Stimulated activated CD8-positive, alpha-beta memory T cell treated with anti-CD3 and anti-CD28 coated beads, Interleukin-2, amount 100 ng/mL, for 1 hour (primary cell): ENCODE data around the gene ANKRD52.
"Not testable (repeated sequence)": the region's sequence is repeated elsewhere in the genome, so short reads cannot be mapped to it uniquely, and the experiment has no call there.

Source experiments
- DNase-seq, 2 donors: peaks; one replicate each; pipeline ENCODE4 v3.0.0-alpha.2; 2020; ENCODE audit warnings: low read depth in 2 of 2

ANKRD52 gene

DNA sequence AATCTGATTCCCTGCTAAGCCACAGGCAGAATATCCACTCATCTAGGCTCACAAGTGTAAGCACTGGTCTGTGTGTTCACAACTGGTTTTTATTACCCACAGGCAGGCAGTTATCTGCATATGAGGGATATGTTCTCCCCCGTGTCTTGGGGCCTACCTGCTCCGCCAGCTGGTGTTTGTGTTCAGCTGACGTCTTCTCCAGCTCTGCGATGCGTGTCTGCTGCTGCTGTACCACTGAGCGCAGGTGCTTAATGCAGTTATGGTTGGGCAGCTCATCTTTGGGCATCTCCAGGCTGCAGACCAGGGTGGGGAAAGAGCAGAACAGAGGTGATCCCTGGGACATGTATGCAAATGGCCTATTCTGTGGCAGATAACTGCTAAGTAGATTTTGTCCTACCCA lies 50.2 kb downstream of the ANKRD52 start:
- DNase-seq = no peak

DNA sequence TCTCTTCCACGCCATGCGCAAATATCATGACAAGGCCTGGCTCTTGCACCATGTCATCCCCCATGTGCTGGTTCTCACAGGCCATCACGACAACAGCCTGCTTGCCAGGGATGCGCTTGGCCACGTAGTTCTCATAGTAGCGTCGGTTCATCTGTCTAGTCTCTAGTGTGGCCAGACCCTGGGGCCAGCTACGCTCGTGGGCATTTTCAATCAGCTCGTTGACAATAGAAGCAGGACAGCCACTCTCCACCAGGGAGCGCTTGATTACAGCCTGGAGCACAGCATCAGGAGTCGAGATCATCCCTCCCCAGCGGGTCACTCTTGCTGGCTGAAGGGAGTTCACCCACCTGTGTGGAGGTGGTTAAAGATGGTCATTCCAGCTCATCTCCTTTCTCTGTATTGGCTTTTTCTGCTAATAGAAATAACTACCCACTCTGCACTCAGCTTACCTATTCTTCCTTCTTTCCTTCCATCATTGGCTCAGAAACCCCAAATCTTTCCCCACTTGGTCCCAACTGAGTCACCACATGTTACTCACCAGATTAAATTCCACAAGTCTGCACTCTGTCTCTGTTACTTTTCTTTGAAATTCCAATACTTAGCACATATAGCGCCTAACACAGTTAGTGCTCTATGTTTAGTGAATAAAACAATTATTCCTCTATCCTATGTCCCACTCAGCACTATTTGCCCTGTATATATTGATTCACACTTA lies 51.6 kb downstream of the ANKRD52 start:
- no peak for DNase-seq

DNA sequence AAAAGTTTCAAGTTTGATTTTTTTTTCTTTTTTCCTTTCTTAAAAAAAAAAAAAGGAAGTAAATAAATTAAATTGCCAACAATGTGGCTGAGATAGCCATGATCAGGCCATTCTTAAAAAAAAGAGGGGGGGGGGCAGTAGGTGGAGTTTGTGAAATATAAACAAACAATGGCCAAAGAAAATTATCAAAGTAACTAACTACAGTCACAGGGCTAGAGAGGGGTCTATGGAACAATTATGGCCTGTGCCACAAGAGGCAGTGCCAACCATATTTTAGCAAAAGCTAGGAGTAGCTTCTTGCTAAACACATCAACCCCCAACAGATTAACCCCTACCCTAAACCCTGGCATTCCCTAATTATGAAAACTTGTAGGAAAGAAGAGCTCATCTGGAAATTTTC lies 52.7 kb downstream of the ANKRD52 start:
- DNase-seq = no peak

DNA sequence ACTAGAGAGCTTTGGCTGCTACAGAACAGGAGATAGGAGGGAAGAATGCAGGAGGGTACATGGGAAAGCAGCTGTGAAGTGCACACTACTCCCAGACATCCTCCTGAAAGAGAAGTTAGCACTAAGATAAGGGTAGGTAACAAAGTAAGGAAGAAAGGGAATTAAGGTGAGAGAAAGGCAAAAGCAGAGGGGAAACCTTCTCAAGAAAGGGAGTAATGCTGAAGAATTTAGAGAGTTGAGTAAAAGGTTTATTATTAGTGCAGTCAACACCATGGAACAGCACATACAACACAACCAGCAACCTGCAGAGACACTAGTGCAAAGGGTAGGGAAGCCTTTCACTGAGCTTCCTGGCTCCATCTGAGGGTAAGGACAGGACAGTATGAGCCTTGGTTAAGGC lies 53.9 kb downstream of the ANKRD52 start:
- no peak for DNase-seq

DNA sequence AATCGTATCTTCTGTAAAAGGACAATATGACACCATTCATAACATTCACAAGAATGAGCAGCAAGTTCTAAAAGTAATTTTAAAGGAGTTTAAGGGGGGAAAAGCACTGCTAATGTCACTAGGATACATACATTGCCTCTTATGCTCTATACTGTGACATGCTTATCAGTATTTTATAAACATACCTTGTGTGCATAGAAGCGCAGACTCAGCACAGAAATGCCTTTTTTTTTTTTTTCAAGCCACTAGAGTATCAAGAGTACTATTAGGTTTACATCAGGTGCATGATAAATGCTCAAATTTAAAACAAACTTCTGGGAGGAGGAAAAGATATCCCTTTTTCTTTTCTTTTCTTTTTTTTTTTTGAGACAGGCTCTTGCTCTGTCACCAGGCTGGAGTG lies 55.3 kb downstream of the ANKRD52 start:
- no peak for DNase-seq

GRCh38 chr12:56202366-56202765 lies 55.8 kb downstream of the ANKRD52 start:
- DNase-seq = no peak

DNA sequence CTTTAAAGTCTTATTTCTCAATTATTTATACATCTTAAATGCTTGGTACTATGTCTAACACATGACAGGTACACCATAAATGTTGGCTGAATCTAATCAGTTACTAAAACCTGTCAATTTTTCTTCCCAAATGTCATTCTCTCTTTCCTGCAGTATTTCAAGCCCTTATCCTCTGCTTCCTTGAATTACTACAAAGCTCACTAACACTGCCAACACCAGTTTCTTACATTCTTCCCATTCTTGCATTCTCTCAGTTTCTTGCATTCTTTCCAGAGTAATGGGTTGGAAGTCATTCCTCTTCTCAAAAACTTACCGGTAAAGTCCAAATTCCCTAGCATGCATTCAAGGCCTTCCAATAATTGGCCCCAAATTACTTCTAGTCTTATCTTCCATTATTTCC lies 59.3 kb downstream of the ANKRD52 start:
- no peak for DNase-seq

DNA sequence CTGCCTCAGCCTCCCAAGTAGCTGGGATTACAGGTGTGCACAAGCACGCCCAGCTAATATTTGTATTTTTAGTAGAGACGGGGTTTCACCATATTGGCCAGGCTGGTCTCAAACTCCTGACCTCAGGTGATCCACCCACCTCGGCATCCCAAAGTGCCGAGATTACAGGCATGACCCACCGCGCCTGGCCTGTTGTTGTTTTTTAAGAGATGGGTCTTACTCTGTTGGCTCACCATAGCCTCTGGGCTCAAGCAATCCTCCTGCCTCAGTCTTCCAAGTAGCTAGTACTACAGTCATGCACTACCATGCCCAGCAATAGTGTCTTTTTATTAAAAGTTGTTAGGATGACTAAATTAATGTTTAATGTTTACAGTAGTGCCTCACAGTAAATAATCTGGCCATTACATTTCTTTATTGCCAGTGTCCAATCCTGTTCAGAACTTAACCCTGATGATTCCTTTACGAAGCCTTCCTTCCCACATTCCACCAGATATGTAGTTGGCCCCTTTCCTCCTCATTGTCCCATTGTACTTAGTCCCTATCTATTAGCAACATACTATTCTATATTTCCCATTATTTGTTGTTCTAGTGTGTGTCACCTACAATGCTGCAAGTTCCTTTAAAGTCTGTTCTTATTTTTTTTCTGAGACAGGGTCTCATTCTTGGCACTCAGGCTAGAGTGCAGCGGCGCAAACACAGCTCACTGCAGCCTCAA lies 60.1 kb downstream of the ANKRD52 start:
- no peak for DNase-seq

DNA sequence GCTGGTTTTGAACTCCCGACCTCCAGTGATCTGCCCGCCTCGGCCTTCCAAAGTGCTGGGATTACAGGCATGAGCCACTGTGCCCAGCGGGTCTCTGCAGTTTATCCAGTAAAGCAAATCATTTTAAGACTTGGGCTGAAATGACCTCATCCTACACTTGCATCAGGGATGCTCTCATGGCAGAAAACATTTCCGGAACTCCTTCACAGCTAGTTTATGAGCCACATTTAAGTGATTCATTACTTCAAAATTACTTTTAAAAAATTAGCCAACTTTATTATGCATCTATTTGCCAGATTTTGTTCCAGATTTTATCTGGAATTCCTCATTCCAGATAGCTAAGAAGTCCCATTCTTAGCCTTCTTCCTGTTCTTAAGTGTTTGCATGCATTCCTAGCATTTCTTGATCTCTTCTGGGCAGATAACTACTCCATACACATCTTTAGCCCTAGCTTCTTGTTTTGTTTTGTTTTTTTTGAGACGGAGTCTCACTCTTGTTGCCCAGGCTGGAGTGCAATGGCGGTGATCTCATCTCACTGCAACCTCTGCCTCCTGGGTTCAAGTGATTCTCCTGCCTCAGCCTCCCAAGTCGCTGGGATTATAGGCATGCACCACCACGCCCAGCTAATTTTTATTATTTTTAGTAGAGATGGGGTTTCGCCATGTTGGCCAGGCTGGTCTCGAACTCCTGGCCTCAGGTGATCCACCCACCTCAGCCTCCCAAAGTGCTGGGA lies 61.2 kb downstream of the ANKRD52 start:
- not testable (repeated sequence) for DNase-seq

DNA sequence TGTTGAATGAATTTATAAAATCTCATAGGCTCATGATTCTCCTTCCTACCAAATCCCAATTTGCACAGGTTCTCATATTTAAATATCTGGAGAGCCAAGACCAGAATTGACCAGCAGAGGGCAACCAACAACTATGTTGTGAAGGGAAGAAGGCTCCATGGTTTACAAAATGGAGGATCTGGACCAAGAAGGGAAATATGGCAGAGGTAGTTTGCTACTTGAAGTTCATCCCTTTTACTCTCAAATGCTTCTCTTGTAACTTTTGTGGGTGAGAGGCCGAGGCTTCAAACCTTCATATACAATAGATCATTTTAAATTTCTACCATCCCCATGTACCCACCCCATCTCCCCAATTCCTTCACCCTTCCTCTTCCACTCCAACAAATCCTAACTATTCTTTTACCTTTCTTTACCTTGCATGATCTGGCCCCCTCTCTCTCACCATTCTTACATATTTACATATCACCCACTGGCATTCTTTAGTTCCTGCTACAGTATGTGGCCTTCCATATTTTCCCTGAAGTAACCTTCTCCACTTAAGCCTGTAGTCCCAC lies 65.1 kb downstream of the ANKRD52 start:
- DNase-seq = peak; percentile 37 to 54

- no peak for DNase-seq
Observed at GRCh38 chr12:56192582-56192981, 65.6 kb downstream of the ANKRD52 start.

DNA sequence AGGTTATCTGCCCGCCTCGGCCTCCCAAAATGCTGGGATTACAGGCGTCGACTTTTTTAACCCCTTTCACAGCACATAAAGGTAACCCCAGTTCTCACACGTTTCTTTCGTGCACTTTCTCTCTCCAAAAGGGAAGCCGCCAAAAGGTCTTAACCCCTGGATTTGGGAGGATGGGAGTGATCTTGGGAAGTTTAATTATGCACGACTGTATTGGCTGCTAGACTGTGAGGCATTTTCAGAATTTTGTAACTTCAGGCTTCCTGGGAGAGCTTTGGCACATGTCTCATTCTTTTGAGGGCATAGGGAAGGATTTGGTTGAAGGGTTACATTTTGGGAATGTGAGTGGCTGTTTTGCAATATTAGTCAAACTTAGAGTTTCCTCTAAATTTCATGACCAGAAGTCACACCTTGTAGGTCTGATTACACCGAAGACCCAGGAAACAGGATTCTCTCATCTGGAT lies 67.5 kb downstream of the ANKRD52 start:
- no peak for DNase-seq

- peak; percentile 39 to 50 for DNase-seq
Observed at GRCh38 chr12:56189918-56190694, 68.1 kb downstream of the ANKRD52 start.

DNA sequence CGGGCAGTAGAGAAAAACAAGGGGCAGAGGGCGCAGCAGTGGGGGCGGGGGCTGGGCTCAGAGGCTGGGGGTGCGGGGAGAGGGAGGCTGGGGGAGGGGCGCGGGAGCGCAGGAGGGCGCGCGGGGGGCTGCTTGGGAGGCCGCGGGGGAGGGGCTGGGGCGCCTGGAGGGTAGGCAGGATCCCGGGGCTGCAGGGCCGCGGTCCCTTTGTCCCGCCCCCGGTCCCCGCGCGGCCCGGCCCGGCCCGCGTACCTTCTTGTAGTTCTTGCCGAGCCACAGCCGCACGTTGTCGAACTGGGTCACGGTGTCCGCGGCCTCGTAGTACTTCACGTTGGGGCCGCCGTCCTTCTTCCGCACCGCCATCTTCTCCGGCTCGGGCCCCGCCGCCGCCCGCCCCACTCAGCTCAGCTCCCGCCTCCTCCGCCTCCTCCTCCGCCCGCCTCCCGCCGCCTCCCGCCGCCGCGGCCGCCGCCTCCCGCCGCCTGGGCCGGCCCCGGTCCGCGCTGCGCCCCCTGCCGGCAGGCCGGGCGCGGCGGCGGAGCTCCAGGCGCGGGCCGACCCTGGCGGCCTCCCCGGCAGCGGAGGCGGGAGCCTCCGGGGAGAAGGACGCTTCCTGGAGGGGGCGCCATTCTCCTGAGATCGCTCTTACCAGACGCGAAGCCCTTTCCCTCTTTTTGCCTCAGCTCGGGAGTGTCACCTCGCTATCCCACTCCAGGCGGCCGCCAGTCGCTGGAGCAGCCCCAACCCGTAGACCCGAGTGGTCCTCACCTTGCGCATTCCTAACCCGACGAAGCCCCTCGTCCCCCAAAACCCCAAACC lies 68.9 kb downstream of the ANKRD52 start, which contains the start of gene SMARCC2:
SMARCC2 (minus strand) TSS at position 385 of the 819 bp plus-strand sequence; CDS start at position 363, 22 bp downstream.
- DNase-seq = peak; percentile 64 to 71

- DNase-seq = peak in 1 of 2 donors; percentile 7
Observed at GRCh38 chr12:56188778-56189098, 69.4 kb downstream of the ANKRD52 start.

GRCh38 chr12:56188131-56188777 lies 69.9 kb downstream of the ANKRD52 start:
- no peak for DNase-seq
